GM20000 (cell line): Measurements from ENCODE around the gene FGFRL1.
"Not testable (repeated sequence)": the region's sequence is repeated elsewhere in the genome, so short reads cannot be mapped to it uniquely, and the experiment has no call there.

Source experiments
- DNase-seq: peaks from one replicate; pipeline ENCODE4 v3.0.0; 2012; ENCODE audit warnings: low spot score
- TF ChIP-seq, protein P1 (sequence below): IDR thresholded peaks from 2 replicates; pipeline ENCODE4 v1.5.1; 2012; ENCODE audit warnings: mild to moderate bottlenecking, control low read depth; ENCODE audit errors: extremely low read depth, missing control alignments

Gene FGFRL1

DNA sequence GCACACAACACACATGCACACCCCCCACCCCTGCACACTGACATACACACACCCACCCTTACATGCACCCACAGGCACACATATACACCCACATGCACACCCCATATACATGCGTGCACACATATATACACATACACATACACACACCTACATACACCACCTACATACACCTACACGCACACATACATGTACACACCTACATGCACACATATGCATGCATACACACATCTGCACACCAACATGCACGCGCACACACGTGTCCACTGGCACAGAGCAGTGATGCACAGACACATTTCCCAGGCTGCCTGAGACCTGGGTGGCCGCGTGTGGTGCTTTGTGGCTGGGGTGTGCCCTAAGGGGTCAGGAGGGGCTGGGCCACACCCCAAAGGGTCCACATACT lies 31.7 kb downstream of the FGFRL1 start:
- no peak for DNase-seq
- TF ChIP-seq, protein P1, sequence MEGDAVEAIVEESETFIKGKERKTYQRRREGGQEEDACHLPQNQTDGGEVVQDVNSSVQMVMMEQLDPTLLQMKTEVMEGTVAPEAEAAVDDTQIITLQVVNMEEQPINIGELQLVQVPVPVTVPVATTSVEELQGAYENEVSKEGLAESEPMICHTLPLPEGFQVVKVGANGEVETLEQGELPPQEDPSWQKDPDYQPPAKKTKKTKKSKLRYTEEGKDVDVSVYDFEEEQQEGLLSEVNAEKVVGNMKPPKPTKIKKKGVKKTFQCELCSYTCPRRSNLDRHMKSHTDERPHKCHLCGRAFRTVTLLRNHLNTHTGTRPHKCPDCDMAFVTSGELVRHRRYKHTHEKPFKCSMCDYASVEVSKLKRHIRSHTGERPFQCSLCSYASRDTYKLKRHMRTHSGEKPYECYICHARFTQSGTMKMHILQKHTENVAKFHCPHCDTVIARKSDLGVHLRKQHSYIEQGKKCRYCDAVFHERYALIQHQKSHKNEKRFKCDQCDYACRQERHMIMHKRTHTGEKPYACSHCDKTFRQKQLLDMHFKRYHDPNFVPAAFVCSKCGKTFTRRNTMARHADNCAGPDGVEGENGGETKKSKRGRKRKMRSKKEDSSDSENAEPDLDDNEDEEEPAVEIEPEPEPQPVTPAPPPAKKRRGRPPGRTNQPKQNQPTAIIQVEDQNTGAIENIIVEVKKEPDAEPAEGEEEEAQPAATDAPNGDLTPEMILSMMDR = no peak

DNA sequence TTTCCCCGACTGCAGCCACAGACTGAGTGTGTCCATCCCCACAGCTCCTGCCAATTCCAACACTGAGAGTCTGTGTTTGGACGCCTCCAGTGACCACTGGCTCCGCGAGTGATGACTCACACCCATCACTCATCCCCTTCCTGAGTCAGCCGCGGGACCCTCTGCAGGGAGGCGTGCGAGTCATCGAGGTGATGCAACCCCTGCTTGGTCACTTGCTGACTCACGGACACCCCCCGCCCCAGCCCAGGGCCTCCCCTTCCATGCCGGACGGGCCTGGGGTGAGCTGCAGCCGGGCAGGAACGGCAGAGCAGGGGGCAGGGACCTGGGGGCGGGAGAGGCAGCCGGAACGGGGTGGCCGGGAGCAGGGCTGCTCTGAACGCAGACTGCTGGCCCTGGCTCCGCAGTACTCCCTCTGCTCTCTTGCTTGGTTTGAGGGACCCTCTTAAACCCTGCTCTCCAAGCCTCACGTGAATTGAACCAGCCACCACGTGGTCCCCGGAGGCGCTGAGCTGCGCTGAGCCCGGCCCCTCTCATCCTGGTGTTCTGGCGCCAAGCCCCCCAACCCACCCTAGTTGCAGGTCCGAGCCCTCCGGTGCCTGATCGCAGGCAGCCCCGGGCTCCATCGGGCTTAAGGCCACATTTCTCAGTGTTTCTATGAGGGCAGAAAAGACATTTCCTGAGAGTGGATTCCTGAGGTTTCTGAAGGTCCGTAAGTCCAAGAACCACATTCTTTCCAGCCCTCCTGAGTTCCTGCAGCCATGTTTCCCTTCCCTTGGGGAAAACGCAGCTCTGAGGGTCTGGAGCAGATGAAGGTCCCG lies 32.4 kb downstream of the FGFRL1 start:
- DNase-seq = no peak
- TF ChIP-seq, protein P1 = no peak

DNA sequence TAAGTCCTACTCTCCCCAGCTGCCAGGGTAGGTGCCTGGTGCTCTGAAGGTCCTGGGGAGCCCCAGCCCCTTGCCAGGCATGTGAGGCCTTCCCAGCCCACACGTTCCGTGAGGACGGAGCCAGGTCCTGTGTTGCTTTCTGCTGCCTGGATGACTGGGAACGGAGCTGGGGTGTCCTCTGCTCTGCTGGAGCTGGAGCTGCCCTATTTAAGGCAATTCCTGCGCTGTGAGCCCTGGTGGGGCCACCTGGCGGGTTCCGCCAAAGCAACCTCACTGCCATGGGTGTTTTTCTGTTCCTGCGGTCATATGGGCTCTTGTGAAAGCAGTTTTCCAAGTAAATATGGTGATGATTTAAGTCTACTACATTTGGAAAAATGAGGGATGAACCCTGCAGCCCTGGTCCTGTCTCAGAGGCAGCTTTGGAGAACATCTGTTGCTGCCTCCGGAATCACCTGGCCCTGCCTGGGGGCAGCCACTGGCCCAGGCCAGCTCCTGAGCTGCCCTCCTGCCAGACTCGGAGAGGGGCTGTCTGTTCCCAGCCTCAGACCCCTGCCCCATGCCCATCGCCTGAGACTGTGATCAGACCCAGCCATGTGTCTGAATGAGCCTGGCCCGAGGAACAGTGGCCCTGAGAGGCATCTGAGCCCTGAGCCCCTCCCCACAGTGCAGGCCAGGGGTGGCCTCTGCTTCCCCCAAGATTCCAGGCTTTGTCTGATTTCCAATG lies 33.2 kb downstream of the FGFRL1 start:
- DNase-seq = no peak
- TF ChIP-seq, protein P1 = no peak

DNA sequence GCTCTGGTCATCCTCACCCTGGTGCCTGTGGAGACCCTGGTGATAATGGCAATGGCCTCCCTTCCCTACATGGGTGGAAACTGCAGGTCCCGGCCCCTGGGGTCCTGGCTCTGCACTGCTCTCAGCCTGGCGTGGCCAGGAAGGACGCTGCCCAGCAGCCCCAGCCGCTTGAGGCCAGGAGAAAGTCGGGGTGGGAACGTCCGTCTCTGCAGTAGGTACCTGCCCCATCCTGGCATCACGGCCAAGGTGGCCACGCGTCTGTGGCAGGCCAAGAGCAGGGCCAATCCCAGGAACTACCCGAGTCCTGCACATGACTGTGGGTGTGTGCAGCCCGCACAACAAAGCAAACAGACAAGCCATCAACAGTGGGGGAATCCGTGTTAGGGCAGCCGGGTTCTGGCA lies 33.8 kb downstream of the FGFRL1 start:
- DNase-seq = no peak
- TF ChIP-seq, protein P1 = no peak

DNA sequence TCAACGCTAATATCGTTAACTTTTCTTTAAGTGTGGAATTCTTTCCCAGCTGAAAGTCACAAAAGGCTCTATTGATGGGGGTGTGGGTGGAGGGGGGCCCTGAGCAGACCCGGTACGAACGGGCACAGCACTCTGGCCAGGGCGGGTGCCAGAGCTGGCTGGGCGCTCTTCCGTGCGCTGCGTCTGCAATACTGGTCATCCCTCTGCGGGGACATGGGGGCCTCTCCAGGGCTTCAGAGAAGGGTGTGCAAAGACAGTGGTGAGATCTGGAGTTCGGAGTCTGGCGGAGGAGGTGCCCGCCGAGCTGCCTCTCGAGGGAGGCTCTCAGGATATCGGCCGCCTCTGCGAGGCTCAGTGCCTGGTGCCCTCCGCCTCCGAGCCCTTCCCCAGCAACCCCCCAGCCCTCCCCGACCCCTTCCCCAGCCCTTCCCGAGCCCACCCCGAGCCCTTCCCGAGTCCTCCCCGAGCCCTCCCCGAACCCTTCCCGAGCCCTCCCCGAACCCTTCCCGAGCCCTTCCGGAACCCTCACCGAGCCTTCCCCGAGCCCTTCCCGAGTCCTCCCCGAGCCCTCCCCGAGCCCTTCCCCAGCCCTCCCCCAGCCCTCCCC lies 34.3 kb downstream of the FGFRL1 start:
- DNase-seq = no peak
- TF ChIP-seq, protein P1 = no peak

DNA sequence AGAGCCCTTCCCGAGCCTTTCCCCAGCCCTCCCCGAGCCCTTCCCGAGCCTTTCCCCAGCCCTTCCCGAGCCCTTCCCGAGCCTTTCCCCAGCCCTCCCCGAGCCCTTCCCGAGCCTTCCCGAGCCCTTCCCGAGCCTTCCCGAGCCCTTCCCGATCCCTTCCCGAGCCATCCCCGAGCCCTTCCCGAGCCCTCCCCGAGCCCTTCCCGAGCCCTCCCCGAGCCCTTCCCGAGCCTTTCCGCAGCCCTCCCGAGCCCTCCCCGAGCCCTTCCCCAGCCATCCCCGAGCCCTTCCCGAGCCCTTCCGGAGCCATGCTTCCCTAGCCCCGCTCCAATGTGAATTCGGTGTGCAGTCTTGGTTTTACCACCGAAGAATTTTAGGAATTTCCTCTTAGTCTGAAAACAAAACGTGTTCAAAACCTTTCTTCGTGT lies 35.2 kb downstream of the FGFRL1 start:
- DNase-seq = not testable (repeated sequence)

DNA sequence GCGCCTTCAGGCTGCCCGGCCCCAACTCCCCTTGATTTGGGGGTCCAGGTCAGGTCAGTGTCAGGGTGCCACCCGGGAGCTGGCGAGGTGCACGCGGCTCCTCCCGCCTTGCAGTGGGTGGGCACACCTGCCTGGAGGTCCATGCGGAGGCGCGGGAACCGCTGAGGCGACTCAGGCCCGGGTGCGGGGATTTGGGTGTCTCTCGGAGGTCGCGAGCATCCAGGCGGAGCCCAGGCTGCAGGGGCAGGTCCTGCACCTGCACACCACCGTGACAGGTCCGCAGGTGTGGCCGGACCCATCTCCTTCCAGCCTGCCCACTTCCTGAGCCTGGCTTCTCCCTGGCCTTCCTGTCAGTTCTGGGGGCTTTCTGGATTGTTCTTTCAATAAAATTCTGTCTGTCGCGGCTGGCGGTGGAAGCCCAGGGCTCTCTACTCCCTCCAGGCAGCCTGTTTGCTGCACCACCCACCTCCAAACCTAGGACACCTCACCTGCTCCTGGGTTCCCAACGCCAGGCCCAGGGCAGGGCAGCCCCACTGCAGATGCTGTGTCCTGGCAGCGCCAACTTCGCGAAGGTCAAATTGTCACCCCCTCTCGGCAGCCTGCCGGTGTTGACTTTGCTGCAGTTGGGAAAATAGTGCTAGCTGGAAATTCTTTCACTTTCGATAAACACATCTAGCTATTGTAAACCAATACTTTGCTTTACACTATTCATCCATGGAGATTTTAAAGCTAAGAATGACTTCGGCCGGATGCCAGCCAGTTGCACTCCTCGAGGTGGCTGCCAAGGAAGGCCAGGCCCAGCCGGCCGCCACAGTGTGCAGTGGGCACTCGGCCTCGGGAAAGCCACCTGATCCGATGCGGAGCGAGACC lies 35.9 kb downstream of the FGFRL1 start:
- TF ChIP-seq, protein P1 = no peak
- DNase-seq = no peak
